ENCODE measurements around the gene FLCN. TPM values are rescaled to one million over a fixed set of nuclear protein-coding genes. Genes with fewer than 3 reads are reported as not detected.

FLCN gene
- total RNA-seq, 1 experiment from 2014 or later: 9.4 TPM

DNA sequence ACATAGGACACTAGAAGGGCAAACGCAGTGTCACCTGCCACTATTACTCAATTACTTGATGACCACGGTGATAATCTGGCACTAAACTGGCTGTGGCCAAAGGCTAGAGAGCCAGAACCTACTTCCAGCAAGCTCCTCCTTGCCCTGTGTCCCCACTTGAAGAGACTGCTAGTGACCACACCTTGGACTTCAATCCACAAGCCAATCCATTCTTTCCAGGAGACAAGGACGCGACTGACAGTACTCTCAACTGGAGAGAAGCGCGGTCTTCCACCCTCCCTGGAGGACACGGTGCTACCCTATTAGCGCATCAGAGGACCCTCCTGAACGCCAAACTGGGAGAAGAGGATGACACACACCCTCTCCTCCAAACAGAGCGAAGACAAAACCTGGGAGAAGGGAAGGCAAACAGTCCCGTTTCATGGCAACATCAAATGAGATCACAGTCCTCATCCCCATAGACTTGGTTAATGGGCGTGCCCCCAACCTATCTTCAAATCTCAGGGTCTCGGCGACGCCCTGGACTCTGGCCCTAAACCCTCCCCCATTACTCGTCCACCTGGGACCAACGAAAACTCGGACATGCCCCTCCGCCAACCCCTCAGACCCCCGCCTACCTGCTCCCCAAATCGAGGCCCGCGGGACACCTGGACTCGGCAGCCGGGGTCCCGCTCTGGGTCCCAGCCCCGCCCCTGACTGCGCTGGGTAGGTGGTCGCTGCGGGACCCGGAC, 508 bp downstream of the FLCN start:
- DNase-seq (ENCODE audit: low read depth): peak; percentile 27

DNA sequence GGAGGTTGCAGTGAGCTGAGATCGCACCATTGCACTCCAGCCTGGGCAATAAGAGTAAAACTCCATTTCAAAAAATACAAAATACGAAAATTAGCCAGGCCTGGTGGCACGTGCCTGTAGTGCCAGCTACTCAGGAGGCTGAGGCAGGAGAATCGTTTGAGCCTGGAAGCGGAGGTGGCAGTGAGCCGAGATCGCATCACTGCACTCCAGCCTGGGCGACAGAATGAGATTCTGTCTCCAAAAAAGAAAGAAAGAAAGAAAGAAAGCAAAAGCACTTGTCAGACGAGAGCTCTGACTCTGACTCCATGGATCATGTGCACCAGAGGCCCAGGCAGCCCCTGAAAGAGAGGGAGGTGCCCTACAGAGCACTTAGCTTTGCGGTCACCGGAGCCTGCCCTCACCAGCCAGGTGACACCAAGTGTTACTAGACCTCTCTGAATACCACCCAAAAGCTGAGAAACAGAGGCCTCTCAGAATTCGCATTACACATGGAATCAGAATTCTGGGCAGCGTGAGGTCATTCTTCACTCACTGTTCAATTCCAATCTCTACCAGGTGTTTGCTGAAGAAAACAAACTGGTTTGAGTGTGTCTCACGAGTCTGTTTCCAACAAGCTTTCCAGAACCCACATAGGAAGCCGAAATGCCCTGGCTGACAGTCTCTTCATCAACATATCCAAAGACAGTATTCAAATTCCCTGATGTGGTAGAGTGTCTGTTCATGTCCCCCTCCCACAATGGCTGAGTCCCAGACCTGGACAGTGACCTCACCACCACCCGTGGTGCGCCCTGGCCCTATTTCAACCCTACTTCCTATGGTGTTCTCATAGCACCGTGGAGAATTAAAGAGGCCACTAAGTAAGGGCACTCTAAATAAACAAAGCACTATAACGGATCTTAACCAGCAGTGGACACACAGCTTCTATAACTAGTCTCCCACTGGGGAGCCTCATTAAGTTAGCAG, 1.5 kb downstream of the FLCN start:
- DNase-seq (ENCODE audit: low read depth): peak; percentile 33

DNA sequence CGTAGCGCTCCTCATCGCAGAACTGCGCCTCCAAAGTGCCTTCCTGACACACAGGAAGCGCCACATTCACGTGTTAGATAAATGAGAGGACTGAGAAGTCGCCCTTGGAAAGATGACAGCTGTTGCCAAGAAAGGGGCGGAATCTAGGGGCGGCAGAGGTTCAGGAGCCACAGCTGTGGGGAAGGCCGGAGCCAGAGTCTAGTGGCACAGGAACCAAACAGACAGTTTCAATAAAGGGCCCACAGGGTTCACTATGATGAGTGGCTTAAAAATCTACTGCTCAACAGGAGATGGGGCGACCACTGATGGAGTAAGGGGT, 4.7 kb downstream of the FLCN start:
- DNase-seq (ENCODE audit: low read depth): no peak

DNA sequence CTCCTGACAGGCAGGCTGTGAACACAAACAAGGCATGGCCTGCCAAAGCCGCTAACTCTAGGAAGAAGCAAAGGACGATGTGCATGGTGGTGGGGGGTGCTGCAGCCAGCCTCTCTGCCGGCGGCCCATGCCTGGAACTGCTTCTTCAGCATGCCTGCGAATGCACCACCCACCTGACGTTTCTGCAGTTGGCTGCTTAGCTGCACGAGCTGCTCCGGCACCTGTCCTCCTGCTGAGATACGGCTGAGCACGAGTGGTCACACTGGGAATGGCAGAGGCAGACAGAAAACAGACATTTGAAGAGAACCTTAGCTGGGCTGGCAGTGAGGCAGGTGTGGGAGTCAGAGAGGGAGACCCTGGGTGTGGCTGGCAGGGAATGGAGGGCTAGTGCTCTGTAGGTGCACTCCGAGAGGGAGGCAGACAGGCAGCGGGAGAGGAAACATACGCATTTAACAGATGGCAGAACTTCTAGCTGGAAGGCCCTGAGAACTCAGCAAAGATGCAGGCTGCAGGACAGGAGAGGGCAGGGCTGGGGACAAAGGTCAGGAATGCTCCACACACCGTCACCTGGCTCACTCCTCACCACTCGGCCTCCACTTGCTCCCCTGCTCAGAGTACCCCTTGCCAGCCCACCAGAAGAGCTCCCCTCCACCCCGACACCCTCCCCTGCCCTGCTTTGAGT, 5.2 kb downstream of the FLCN start:
- DNase-seq (ENCODE audit: low read depth): no peak

DNA sequence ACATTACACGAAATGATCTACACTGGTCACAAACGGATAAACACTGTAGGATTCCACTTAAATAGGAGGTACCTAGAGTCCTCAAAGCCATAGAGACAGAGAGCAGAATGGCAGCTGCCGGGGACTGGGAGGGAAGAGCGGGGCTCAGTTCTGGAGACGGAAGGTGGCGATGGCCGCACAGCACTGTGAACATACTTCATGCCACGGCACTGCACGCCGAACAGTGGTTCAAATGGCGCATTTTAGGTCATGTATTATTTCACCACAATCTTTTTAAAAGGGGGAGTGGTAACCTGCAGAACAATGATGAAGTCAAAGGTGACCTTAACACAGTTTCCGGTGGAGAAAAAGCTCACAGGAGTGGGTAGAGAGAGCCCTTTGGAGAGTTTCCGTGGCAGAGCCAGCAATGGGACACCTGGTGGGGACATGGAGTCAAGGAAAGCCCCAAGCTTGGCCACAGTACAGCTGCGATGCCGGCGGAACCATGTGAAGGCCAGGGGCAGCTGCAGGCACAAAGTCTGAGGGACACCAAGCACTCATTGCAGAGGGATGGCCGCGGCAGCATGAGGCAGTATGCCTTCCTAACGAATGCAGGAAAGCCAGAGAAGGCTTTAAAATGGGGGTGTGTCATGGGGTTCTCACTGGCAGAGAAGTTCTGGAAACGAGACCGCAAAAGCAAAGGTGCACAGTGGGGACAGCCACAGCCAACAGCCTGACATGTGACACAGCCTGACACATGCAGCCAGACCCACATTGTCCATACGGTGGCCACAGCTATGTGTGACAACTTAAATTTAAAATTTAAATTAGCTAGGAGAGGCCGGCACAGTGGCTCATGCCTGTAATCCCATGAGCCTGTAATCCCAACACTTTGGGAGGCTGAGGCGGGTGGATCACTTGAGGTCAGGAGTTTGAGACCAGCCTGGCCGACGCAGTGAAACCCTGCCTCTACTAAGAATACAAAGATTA, 7.3 kb downstream of the FLCN start:
- no peak for DNase-seq (ENCODE audit: low read depth)

DNA sequence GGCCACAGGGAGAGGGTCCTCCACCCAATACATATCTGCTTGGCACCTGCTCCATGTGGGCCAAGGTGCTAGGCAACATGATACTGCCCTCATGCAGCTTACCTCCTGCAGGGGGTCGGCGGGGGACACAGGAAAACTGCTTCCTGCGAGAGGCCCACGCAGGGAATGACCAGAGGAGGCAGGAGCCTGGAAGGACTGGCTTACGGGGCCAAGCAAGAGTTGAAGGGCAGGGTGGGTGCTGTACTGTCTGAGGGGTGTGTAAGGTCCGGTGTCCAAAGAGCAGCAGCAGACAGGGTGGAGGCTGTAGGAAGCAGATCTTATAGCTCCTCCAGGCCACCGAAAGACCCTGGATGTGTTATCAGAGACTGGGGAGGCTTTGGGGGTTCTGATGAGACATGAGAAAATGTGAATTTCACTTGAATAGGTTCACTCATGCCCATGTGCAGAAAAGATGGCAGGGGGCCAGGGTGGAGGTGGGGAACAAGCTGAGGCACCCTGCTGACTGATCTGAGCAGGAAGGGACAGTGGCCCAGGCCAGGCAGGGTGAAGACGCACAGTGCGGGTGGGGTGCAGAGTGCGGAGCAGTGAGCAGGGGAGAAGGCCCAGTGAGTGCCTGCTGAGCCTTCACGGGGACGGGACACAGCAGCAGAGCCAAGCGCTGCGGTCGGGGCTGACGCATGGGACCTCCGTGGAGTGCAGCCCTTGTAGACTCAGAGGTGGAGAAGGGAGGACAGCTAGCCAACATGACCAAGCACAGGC, 8.3 kb downstream of the FLCN start:
- no peak for DNase-seq (ENCODE audit: low read depth)

DNA sequence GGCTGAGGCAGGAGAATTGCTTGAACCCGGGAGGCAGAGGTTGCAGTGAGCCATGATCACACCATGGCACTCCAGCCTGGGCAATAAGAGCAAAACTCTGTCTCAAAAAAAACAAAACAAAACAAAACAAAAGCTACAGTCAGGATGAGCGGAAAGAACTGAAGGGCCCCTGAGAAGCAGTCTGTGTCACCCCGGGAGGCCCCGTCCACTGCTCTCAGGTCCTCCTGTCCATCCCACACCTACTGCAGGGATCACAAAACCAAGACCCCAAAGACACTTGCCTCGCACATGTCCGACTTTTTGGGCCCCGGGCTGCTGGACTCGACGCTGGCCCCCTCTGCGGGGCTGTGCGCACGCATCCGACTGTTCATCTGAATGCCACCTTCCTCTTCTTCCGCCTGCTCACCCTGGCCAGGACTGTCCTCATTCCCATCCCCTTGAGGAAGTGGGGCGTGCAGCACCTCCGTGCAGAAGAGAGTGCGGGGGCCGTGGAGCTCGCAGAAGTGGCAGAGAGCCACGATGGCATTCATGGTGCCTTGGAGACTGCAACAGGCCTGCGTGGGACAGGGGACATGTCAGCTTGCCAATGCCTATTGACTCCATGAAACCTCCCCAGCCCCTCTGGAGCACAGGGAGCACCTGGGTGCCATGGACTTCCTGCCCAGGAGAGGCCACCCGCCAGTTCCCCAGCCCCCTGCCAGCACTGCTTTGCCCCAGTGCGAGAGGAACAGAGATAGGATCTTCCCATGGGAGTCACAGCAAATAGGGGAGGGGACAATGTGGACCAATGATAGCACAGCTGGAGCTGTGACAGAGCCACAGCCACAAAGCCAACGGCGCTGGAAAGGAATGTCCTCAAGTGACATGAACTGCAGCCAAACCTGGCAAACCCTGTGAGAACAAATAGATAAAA, 9.1 kb downstream of the FLCN start:
- no peak for DNase-seq (ENCODE audit: low read depth)

DNA sequence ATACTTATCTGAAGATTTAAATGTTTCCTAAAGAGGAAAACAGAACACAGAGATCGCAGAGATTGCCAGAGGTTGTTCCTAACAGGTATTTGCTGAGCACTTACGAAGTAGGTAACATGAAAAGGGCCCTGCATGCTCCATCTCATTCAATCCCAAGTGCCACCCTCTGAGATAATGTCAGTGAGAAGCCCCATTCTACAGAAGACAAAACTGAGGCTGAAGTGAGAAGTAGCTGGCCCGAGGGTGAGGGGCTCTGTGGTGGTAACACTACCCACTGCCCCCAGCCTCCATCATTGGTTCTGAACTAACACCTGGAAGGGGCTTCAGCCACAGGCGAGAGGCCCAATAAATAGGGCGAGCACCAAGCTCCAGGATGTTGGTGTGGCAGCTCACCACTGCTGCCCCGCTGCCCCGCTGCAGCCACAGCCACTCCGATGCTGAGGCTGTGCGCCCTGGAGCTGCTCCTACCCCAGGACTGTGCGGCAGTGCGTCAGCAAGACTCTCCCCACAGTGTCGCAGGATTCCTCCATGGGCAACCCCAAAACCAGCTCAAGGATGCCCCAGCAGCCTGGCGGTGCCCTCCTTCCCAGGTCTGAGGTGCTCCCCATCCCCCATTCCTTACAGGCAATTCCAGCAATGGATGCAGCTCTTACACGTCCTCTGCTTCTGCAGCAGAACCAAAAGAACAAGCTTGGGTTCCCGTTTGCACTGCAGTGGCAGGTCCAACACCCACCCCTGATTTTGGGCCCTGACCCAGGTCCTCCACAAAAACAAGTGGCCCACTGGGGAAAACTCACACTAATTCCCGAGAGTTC, 10.3 kb downstream of the FLCN start:
- DNase-seq (ENCODE audit: low read depth): no peak

DNA sequence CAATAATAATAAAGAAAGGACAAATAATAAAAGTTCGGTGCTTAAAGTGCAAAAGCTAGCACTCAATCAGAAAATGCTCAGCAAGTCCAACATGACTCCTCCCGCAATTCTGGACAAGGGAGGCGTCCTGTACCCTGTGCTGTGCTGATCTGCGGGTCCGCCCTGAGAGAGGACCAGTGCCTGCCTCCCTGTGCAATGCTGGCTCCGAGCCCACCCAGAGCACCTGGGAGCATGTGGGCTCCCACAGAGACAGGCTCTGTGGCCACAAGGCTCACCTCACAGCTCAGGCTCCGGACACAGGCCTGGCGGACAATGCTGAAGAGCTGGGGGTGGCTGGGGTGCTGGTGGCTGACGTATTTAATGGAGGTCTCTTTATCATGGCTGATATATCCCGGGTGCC, 11.1 kb downstream of the FLCN start:
- DNase-seq (ENCODE audit: low read depth): no peak

DNA sequence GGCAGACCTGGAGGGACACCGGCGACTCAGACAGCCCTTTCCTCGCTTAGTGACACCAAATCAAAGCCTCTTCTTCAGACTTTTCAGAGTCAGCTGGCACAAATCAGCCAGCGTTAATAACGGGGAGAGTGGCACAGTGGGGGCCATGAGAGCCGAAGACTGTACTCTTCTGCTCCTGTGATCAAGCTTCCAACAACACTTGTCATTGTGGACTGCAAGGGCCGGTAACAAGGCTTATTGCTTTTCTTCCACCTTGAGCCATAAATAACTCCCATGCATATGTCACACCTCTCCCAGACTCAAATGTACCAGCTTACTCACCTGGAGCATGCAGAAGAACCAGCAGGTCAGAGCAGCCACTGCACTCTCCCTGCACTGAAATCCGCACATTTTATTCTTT, 12.8 kb downstream of the FLCN start:
- DNase-seq (ENCODE audit: low read depth): no peak

DNA sequence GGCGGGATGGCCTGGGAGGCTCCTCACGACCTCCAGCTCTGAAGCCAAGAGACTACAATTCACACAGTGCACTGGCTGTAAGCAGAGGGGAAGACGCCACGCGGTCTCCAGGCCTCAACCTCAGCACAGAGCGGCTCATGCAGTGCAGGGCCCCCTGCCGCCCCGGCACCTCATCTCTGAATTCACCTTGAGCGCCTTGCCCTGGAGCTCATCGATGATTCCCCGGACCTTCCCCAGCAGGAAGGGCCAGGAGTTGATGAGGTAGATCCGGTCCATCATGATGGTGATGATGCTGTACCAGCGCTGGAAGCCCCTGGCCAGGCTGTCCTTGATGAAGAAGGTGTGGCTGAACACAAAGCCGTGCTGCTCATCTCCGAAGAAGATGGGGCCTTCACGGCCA, 13.2 kb downstream of the FLCN start:
- DNase-seq (ENCODE audit: low read depth): no peak

DNA sequence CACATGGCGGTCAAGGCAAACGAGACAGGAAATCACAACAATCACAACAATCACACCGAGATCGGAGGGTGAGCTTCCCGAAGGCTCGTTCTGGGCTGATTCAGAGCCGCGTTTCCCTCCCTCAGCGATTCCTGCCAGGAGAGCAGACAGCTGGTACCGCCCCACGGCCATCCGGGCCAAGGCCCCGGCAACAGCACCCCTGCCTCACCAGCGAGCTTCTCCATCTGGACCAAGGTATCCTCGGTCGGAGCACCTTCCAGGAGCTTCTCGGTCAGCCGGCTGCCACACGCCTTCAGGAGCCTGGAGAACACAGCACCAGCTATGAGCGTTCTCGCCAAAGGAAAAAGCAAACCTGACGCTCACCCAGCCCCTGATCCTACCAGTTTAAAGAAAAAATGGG, 15.6 kb downstream of the FLCN start:
- DNase-seq (ENCODE audit: low read depth): no peak

DNA sequence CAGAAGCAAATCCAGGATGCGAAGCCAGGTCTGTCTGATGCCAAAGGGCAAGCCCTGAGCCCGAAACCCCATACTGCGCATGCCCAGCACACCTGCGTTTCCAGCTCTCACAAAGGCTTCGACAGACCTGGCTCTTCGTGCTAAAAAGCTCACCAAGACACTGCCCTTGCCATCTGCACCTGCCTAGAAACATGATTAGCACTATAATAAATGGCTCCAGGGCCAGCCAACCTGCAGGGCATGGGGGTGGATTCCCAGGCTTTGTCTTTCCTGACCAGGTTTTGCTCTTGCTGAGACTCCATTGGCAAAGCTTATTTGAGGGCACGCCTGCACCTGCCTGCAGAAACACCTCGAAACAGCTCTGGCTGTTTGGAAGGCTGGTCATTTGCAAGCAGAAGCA, 16.4 kb downstream of the FLCN start:
- DNase-seq (ENCODE audit: low read depth): no peak

DNA sequence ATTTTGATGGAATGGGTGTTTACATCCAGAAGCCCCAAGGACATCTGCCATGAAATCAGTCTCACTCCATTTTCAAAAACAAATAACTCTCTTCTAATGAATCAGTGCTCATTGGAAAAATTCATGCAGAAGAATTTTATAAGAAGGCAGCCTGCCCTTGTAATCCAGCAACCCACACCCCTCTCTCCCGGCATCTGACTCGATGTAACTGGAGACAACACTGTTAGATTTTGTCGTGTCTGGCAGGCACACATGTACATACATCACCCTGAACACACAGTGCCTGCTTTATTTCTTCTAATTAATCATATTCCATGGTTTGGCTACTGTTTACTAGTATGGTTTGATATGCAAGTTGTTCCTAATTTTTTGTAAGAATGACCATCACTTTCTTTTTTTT, 19.0 kb downstream of the FLCN start:
- no peak for DNase-seq (ENCODE audit: low read depth)

DNA sequence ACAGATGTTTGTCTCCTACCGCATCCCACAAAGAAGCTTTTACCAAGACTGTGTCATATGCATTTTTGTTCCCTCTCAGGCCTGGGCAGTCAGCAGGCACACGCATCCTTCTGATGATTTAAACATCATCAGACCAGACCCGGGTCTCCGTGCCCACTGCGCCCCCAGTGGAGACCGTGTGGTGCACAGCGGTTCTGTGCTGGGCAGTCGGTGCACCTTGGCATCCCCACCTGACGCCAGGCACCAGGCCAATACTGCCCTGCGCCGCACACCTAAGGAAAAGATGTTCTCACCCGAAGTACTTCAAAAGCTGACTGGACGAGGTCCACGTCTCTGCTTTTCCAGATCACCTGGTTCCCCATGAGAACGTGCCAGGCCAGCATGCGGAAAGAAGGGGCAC, 20.2 kb downstream of the FLCN start:
- DNase-seq (ENCODE audit: low read depth): no peak

DNA sequence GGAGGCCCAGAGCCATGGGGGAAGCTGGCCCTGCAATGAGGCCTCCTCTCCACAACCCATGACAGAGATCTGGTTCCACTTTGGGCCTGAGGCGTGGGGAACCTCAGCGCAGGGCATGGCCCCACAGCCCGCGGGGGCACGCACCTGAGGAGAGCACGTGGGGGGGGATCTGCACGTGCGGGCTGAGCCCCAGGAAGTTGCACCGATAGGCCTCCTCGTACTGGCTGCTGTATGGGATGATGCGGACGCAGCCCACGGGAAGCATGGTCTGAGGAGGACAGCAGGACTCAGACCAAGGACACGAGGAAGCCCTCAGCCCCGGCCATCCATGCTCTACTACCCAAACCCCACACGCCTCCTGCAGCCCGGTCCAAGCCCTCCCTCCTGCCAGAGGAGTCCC, 20.7 kb downstream of the FLCN start:
- no peak for DNase-seq (ENCODE audit: low read depth)

DNA sequence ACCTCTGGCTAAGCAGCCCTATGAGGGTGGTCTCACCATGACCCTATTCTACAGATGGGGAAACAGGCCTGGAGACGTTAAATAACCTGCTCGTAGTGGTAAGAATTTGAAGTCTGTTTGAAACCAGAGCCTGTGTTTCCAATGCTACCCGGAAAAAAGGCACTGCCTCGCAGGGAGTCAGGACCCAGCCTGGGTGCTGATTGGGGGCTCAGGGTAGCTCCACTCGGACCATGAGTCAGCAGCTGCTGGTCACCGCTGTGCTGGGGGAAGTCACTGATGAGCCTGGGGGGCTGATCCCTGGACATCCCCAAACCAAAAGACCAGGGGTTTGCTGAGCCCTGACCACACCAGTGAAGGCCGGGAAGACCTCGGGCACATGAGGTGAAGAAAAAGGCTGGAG, 21.4 kb downstream of the FLCN start:
- DNase-seq (ENCODE audit: low read depth): no peak

DNA sequence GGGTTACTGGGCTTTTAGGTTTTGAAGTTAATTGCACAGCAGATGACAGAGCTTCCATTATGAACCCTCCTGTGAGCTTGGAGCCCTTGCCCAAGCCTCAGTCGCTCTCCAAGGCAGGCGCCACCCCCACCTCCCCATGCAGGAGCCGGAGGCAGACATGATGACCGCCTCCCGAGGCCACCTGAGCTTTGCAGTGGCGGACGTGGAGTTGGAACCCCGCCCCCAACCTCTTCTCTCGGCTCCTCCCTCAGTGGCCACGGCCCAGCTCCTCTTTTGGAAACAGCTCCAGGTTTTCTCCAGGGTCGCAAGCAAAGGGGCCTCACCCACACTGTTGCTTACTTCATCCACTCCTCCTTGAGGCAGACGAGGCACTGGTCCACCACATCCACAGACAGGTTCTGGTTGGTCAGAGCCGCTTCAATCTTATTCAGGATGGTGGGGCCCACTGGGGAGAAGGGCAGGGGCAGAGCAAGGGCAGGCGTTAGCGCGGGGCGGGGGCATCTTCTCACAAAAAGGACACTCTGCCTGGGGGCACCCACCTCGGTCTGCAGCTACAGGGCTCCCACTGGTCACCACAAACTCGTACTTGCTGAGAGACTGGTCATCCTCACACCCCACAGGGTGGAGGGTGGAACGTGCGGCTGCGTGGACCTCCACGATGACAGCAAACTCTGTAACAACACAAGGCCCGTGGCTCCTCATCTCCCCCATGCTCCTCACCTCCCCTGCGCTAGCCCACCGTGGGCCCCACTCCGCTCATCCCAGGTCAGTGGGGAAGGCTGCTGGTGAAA, 22.1 kb downstream of the FLCN start:
- DNase-seq (ENCODE audit: low read depth): no peak
